Fibroblast of villous mesenchyme (primary cell): ENCODE results near the gene TMEM39A. TPM values are rescaled to one million over a fixed set of nuclear protein-coding genes. Genes with fewer than 3 reads are reported as not detected.

ENCODE experiments used
- DNase-seq: peaks from one replicate; pipeline ENCODE4 v3.0.0-alpha.2; 2010; ENCODE audit warnings: low read depth
- H3K4me3 ChIP-seq: 2 replicates; pipeline ENCODE4 v1.5.1; 2011; ENCODE audit warnings: low read depth, mild to moderate bottlenecking, low read length
- CTCF ChIP-seq: IDR thresholded peaks from 2 replicates; pipeline ENCODE4 v1.5.1; 2012; ENCODE audit warnings: low read depth, mild to moderate bottlenecking, low read length; ENCODE audit not compliant: insufficient read depth
- total RNA-seq: library from RNA; depleted of rRNA; stranded (reverse); fragments of >200 nt; gene quantifications from 2 replicates; pipeline ENCODE4 v1.2.3, GENCODE V29; 2012

Gene TMEM39A
- total RNA-seq, 1 donor, result 88.5 TPM

GRCh38 chr3:119500265-119500664 is 36.9 kb upstream of the TMEM39A start:
- no peak for TF ChIP-seq CTCF
- H3K4me3 ChIP-seq, result peak overlapping the region; percentile 98

GRCh38 chr3:119498186-119499011 is 35.0 kb upstream of the TMEM39A start, which contains the start of gene TIMMDC1:
TSS of gene TIMMDC1 (plus strand) at chr3:119498547. CDS start at chr3:119498734, 187 bp downstream.
- DNase-seq, result peak; percentile 96
- no peak for TF ChIP-seq CTCF

More at GRCh38 chr3:119500265-119500664, 36.9 kb upstream of the TMEM39A start:
- DNase-seq, result no peak

DNA sequence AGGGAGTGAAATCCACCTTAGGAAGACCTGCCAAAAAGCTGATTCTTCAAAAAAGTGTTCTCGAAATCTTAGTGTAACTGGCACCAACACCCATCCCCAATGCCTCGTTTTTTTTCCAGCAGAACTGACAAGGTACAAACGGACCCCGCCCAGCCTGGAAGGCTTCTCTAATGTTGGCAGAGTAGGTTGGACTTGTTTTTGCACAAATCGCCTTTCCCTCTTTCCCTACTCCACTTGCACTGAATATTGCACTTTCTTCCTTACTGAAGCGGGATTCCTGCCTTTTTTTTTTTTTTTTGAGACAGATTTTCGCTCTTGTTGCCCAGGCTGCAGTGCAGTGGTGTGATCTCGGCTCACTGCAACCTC is 34.4 kb upstream of the TMEM39A start:
- peak; percentile 36 for DNase-seq
- peak overlapping the region; percentile 98 for H3K4me3 ChIP-seq
- no peak for TF ChIP-seq CTCF

More at GRCh38 chr3:119498186-119499011, 35.0 kb upstream of the TMEM39A start, which contains the start of gene TIMMDC1:
- peak within 1 kb of the TSS; percentile 98 for H3K4me3 ChIP-seq

- no peak for DNase-seq
- no peak for TF ChIP-seq CTCF
- no peak overlapping the region for H3K4me3 ChIP-seq
Measured at GRCh38 chr3:119494597-119494996, 31.2 kb upstream of the TMEM39A start.

DNA sequence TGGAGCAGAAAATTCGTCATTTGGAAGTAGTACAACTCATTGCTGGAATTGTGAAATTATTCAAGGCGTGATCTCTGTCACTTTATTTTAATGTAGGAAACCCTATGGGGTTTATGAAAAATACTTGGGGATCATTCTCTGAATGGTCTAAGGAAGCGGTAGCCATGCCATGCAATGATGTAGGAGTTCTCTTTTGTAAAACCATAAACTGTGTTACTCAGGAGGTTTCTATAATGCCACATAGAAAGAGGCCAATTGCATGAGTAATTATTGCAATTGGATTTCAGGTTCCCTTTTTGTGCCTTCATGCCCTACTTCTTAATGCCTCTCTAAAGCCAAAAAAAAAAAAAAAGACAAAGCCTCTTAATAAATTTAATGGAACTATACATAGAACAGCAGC is 29.4 kb upstream of the TMEM39A start:
- H3K4me3 ChIP-seq, result no peak overlapping the region
- no peak for DNase-seq
- TF ChIP-seq CTCF, result no peak

DNA sequence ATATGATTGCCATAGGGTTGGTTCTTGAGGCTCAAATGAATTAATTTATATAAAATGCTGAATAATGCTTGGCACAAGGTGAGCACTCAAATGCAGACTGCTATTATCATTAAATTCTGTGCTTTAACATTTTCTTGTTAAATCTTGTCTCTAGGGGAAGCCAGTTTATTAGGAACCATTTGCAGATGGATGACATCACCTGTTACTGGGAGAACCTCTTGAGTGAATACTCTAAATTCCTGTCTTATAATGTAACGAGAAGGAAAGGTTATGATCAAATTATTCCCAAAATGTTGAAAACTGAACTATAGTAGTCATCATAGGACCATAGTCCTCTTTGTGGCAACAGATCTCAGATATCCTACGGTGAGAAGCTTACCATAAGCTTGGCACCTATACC is 28.7 kb upstream of the TMEM39A start:
- DNase-seq, result no peak
- H3K4me3 ChIP-seq, result no peak overlapping the region
- no peak for TF ChIP-seq CTCF
